GM19328 (cell line): Measurements from ENCODE around the gene CLEC12A.
"Not testable (repeated sequence)": the region's sequence is repeated elsewhere in the genome, so short reads cannot be mapped to it uniquely, and the experiment has no call there.

Experiments
- ATAC-seq: cut with Tn5 transposase; IDR thresholded peaks from one replicate; pipeline ENCODE4 v1.9.1; 2021; ENCODE audit warnings: mild to moderate bottlenecking, moderate library complexity; ENCODE audit not compliant: unreplicated experiment

CLEC12A gene

GRCh38 chr12:9961901-9962300, 9.3 kb upstream of the CLEC12A start:
- no peak for ATAC-seq

DNA sequence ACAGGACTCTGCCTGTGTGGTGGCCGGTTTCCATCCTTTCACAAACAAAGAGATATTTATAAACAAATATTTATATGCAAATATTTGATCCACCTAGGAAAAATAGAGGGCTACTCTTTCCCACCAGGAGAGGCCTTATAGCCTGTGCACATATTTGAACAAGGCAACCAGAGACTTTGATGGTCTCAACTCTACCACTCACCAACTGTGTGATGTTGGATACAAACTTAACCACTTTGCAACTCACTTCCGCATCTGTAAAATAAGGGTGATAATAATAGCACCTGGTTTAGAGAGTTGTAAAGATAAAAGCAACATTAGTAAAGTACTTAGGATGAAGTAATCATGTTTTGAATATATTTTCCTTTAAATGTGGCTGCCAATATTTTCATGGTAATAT, 1.5 kb upstream of the CLEC12A start:
- no peak for ATAC-seq

DNA sequence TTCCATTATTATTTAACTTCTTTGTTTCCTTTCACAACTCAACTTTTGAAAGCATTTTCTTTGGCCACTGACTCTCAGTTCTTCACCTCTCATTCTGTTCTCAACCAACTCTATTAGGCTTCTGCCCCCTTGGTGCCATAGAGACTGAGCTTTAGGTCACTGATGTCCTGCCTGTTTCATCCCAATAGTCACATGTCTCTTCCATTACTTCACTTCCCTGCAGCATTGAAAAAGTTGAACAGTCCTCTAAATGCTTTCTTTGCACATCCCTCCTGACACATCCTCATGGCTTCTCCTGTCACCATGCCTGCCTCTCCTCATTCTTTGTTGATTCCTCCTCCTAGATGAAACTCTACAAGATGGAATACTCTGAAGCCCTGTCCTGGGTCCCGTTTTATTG, 2.7 kb downstream of the CLEC12A start:
- no peak for ATAC-seq

DNA sequence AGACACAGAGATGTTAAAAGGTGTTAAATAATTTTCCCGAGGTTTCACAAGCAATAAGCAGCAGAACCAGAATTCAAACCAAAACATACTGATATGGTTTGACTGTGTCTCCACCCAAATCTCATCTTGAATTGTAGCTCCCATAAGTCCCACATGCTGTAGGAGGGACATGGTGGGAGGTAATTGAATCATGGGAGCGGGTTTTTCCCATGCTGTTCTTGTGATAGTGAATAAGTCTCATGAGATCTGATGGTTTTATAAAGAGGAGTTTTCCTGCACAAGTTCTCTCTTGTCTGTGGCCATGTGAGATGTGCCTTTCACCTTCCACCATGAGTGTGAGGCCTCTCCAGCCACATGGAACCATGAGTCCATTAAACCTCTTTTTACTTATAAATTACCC, 3.5 kb downstream of the CLEC12A start:
- ATAC-seq = not testable (repeated sequence)

- no peak for ATAC-seq
These were observed 4.4 kb downstream of the CLEC12A start for GRCh38 chr12:9975614-9976013.

- not testable (repeated sequence) for ATAC-seq
These were observed 5.4 kb downstream of the CLEC12A start for GRCh38 chr12:9976626-9977025.

- no peak for ATAC-seq
These were observed 6.7 kb downstream of the CLEC12A start for GRCh38 chr12:9977916-9978315.

- ATAC-seq = no peak
These were observed 8.9 kb downstream of the CLEC12A start for GRCh38 chr12:9980126-9980525.

- no peak for ATAC-seq
These were observed 20.7 kb downstream of the CLEC12A start for GRCh38 chr12:9991876-9992275.

GRCh38 chr12:9992296-9992695, 21.1 kb downstream of the CLEC12A start:
- ATAC-seq = no peak

GRCh38 chr12:9999016-9999415, 27.8 kb downstream of the CLEC12A start, which contains the start of gene CLEC1B:
TSS of gene CLEC1B (minus strand) at chr12:9999121. CDS start at chr12:9999100, 21 bp downstream.
- ATAC-seq = no peak

DNA sequence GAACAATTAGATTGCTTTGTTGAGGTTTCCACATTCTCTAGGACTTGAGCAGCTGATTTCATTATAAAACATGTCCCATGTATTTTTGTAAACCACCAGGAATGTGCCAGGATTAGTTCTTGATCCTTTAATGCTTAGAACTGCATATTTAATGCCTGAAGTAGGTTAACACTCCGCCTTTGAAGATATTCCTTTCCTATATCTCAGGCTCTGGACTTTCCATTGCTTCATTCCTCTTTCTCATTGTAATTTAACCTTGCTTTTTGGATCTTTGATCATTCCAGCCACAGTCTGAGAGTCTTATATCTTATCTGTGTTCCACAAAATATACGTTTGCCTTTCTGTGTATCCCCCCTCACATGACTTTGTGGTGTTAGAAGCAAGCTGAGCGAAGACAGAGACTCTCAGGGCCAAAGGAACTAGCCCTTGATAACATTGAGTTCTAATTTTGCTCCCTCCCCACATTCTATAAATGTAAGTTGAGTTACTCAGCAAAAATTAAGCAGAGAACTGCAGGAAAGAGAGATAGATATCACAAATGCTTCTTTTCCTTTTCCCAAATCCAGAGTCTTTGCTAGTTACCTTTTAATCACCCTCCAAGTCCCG, 30.1 kb downstream of the CLEC12A start:
- ATAC-seq = no peak

GRCh38 chr12:10012630-10013330, 41.6 kb downstream of the CLEC12A start:
- no peak for ATAC-seq

DNA sequence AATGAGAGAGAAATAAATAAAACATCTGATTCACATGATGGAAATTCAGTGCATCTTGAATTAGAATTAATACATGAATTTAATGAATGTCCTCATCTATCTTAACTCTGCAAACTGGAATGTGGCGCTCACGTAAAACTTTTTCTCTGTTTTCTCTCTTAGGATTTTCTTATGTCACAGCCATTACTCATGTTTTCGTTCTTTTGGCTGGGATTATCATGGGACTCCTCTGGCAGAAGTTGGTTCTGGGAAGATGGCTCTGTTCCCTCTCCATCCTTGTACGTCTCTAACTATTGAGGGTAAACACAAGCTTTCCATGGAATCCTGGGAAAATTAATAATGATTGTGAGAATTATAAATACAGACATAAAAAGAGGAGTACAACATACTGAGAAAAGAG, 44.2 kb downstream of the CLEC12A start:
- ATAC-seq = no peak

- ATAC-seq = no peak
These were observed 45.7 kb downstream of the CLEC12A start for GRCh38 chr12:10016881-10017280.

DNA sequence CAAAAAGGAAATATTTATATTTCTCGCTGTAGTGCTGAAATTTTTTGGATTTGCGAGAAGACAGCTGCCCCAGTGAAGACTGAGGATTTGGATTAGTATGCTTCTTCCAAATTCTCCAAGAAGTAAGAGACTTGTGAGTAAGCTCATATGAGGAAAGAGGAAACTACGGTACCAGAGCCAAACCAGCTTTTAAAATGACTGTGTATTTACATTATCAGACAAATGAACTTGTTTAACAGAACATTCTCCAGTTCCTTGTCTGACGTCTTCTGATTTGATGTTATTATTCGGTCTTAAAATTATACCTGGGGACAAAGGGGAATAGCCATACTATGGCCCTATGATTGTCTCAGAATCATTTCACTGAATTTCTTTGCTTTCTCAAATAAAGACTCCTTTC, 47.2 kb downstream of the CLEC12A start:
- ATAC-seq = no peak

- ATAC-seq = no peak
These were observed 50.1 kb downstream of the CLEC12A start for GRCh38 chr12:10021342-10021741.

DNA sequence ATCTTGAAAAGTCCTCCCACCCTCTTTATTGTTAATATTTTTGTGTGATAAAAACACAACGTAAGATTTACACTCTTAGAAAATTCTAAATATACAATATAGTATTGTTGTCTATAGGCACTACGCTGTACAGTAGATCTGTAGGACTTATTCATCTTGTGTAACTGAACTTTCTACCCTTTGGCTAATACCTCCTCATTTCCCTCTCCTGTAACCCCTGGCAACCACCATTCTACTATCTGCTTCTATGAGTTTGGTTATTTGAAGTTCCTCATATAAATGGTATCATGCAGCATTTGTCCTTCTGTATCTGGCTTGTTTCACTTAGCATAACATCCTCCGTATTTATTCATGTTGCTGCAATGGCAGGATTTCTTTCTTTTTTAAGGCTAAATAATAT, 54.0 kb downstream of the CLEC12A start:
- no peak for ATAC-seq

DNA sequence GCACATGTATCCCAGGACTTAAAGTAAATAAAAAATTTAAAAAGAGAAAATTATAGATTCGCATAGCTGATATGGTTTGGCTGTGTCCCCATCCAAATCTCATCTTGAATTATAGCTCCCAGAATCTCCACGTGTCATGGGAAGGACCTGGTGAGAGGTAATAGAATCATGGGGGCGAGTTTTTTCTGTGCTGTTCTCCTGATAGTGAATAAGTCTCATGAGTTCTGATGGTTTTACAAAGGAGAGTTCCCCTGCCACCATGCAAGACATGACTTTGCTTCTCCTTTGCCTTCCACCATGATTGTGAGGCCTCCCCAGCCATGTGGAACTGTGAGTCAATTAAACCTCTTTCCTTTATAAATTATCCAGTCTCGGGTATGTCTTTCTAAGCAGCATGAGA, 55.5 kb downstream of the CLEC12A start:
- not testable (repeated sequence) for ATAC-seq

DNA sequence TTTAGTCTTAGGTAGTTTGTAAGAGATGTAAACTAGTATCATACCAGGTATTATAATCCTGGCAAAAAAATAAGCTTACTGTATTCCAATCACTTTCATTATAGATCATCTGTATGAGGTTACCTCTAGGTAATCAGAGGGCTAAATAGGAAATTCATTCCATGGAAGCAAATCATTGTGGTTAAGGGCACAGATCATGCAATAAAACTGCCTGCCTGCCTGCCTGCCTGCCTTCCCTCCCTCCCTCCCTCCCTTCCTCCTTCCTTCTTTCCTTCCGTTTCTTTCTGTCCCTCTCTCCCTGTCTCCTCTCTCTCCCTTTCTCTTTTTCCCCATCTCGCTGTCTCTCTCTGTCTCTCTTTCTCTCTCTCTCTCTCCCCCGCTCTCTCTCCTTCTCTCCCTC, 56.1 kb downstream of the CLEC12A start:
- ATAC-seq = no peak

DNA sequence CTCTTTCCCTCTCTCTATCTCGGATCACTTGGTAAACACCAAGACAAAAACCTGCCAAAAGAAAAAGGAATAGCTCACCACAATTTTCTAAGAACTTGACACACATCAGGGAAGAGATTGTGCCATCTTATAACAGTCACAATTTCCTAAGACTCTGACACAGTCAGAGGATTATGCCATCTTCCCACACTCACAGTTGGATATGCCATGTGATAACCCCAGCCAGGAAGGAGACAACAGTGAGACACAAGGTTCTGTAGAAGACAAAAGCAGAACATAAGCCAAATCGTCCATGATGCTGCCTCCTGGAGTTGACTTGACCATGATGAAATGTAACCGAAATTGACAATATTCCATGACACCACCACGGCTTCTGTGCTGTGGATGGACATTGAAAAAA, 56.5 kb downstream of the CLEC12A start:
- no peak for ATAC-seq

DNA sequence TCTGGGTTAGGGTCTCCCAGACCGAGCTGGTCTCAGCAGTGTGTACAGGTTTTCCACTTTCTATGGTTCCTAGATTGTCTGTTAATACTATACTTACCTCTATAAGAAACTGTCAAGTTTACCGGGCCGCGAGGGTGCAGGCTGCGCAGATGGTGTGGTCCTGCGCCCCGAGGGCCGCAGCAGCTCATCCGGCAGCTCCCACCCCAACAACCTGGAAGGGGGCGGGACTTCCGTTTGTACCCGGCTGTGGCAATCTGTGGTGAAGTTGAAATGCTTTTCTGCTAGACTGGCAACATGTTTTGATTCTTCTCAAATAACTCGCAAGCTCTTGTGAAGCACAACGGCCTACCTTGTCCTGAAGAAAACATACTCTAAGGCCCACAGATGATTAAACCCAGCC, 59.2 kb downstream of the CLEC12A start, which contains the start of gene CLEC9A:
TSS of gene CLEC9A (plus strand) at position 237 of the 400 bp plus-strand sequence. CDS start 22,006 bp downstream, outside the sequence.
- ATAC-seq = no peak

- ATAC-seq = no peak
These were observed 60.1 kb downstream of the CLEC12A start for GRCh38 chr12:10031321-10031720.
